ENCODE results near the gene PCDHGB6.
"Not testable (repeated sequence)": the region's sequence is repeated elsewhere in the genome, so short reads cannot be mapped to it uniquely, and the experiment has no call there.

PCDHGB6 gene

GRCh38 chr5:141419074-141419880, 11.5 kb downstream of the PCDHGB6 start:
- no peak for DNase-seq

GRCh38 chr5:141420855-141421488, 13.2 kb downstream of the PCDHGB6 start, which contains the start of gene PCDHGA11:
TSS of gene PCDHGA11 (plus strand) at chr5:141421051. CDS start at chr5:141421228, 177 bp downstream.
- DNase-seq = no peak

- no peak for DNase-seq
These were observed 13.7 kb downstream of the PCDHGB6 start for GRCh38 chr5:141421489-141421855.

GRCh38 chr5:141422742-141423291, 15.0 kb downstream of the PCDHGB6 start:
- no peak for DNase-seq

GRCh38 chr5:141427783-141428426, 20.1 kb downstream of the PCDHGB6 start:
- no peak for DNase-seq

- no peak for DNase-seq
These were observed 22.7 kb downstream of the PCDHGB6 start, which contains the start of gene PCDHGA12 for GRCh38 chr5:141430332-141431113. TSS of gene PCDHGA12 (plus strand) at chr5:141430507. CDS start at chr5:141430760, 253 bp downstream.

GRCh38 chr5:141431286-141431685, 23.5 kb downstream of the PCDHGB6 start:
- DNase-seq = no peak

- not testable (repeated sequence) for DNase-seq
These were observed 24.5 kb downstream of the PCDHGB6 start for GRCh38 chr5:141432308-141432707.

GRCh38 chr5:141432726-141433125, 24.9 kb downstream of the PCDHGB6 start:
- DNase-seq = not testable (repeated sequence)

GRCh38 chr5:141434006-141434405, 26.2 kb downstream of the PCDHGB6 start:
- DNase-seq = no peak

GRCh38 chr5:141437221-141437620, 29.4 kb downstream of the PCDHGB6 start:
- no peak for DNase-seq

- no peak for DNase-seq
These were observed 31.8 kb downstream of the PCDHGB6 start for GRCh38 chr5:141439411-141440141.

- DNase-seq = no peak
These were observed 32.5 kb downstream of the PCDHGB6 start for GRCh38 chr5:141440341-141440740.

GRCh38 chr5:141441571-141442170, 33.9 kb downstream of the PCDHGB6 start:
- no peak for DNase-seq

Measured in NCI-H2081 (cell line).